NCI-H187 (cell line): ENCODE results near the gene RAB20.
"Not testable (repeated sequence)": the region's sequence is repeated elsewhere in the genome, so short reads cannot be mapped to it uniquely, and the experiment has no call there.

Experiments
- DNase-seq, 2 experiments: peaks; one replicate each; lab custom pipeline; 2025; lab: John Stamatoyannopoulos, UW

RAB20 gene

GRCh38 chr13:110554227-110554836 is 7.2 kb downstream of the RAB20 start:
- no peak for DNase-seq

GRCh38 chr13:110553417-110553816 is 8.1 kb downstream of the RAB20 start:
- no peak for DNase-seq

- no peak for DNase-seq
Observed at GRCh38 chr13:110552767-110553166, 8.8 kb downstream of the RAB20 start.

GRCh38 chr13:110551284-110551683 is 10.2 kb downstream of the RAB20 start:
- no peak for DNase-seq

- DNase-seq: no peak
Observed at GRCh38 chr13:110549795-110550160, 11.7 kb downstream of the RAB20 start.

GRCh38 chr13:110548891-110549794 is 12.4 kb downstream of the RAB20 start:
- DNase-seq: no peak

GRCh38 chr13:110546926-110547325 is 14.6 kb downstream of the RAB20 start:
- no peak for DNase-seq

- DNase-seq: no peak
Observed at GRCh38 chr13:110546378-110546777, 15.1 kb downstream of the RAB20 start.

GRCh38 chr13:110542169-110542796 is 19.2 kb downstream of the RAB20 start:
- DNase-seq: no peak

- no peak for DNase-seq
Observed at GRCh38 chr13:110541526-110541920, 20.0 kb downstream of the RAB20 start.

- DNase-seq: no peak
Observed at GRCh38 chr13:110540871-110541525, 20.5 kb downstream of the RAB20 start.

- no peak for DNase-seq
Observed at GRCh38 chr13:110539894-110540293, 21.6 kb downstream of the RAB20 start.

- peak in 1 of 2 experiments; percentile 68 for DNase-seq
Observed at GRCh38 chr13:110538632-110539031, 22.9 kb downstream of the RAB20 start.

GRCh38 chr13:110536006-110536693 is 25.4 kb downstream of the RAB20 start:
- no peak for DNase-seq

- DNase-seq: no peak
Observed at GRCh38 chr13:110535526-110535925, 26.0 kb downstream of the RAB20 start.

GRCh38 chr13:110533771-110534670 is 27.5 kb downstream of the RAB20 start:
- no peak for DNase-seq

GRCh38 chr13:110532258-110532657 is 29.3 kb downstream of the RAB20 start:
- not testable (repeated sequence) for DNase-seq

- no peak for DNase-seq
Observed at GRCh38 chr13:110531671-110532083, 29.8 kb downstream of the RAB20 start.

- no peak for DNase-seq
Observed at GRCh38 chr13:110531100-110531499, 30.4 kb downstream of the RAB20 start.

GRCh38 chr13:110529522-110530311 is 31.8 kb downstream of the RAB20 start:
- no peak for DNase-seq
